ENCODE results near the gene NUP98. TPM values are rescaled to one million over a fixed set of nuclear protein-coding genes. Genes with fewer than 3 reads are reported as not detected.

The NUP98 gene
- total RNA-seq, 1 experiment from 2014 or later: 82.4 TPM

DNA sequence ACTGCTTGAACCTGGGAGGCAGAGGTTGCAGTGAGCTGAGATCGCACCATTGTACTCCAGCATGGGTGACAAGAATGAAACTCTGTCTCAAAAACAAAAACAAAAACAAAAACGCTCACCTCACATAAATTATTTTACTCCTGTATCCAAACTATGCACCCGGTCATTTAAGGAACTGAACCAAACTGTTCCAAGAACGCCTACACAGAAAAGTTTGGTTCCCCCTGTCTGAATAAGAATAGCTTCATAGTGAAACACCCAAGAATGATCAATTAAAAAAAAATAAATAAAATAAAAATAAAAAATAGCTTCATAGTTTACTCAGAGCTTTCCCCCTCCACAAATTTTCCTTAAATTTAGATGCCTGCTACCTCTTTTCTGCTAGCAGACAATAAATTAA is 13.7 kb downstream of the NUP98 start:
- H3K4me1 ChIP-seq (ENCODE audit: insufficient read depth, low read length, poor library complexity, severe bottlenecking): no peaks in the 10 kb centered on the region
- POLR2A ChIA-PET (ENCODE audit: low non-redundant PET): no interaction called here
- no peaks in the 10 kb centered on the region for H3K9me3 ChIP-seq (ENCODE audit: low read depth, low read length, poor library complexity, severe bottlenecking)
- CTCF ChIA-PET: no interaction called here
- H3K27me3 ChIP-seq (replicated peaks; ENCODE audit: insufficient read depth, low read depth, low read length, poor library complexity): no peaks in the 10 kb centered on the region
- H3K27ac ChIP-seq (ENCODE audit: low read depth, low read length, poor library complexity, severe bottlenecking): no peak overlapping the region
- no peak overlapping the region for H3K4me3 ChIP-seq (ENCODE audit: low read depth, low read length, poor library complexity, severe bottlenecking)
- TF ChIP-seq, protein P1, sequence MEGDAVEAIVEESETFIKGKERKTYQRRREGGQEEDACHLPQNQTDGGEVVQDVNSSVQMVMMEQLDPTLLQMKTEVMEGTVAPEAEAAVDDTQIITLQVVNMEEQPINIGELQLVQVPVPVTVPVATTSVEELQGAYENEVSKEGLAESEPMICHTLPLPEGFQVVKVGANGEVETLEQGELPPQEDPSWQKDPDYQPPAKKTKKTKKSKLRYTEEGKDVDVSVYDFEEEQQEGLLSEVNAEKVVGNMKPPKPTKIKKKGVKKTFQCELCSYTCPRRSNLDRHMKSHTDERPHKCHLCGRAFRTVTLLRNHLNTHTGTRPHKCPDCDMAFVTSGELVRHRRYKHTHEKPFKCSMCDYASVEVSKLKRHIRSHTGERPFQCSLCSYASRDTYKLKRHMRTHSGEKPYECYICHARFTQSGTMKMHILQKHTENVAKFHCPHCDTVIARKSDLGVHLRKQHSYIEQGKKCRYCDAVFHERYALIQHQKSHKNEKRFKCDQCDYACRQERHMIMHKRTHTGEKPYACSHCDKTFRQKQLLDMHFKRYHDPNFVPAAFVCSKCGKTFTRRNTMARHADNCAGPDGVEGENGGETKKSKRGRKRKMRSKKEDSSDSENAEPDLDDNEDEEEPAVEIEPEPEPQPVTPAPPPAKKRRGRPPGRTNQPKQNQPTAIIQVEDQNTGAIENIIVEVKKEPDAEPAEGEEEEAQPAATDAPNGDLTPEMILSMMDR (conservative IDR thresholded peaks at IDR 0.05; ENCODE audit: low read depth, low read length): no peak
- no peak for TF ChIP-seq EZH2 (IDR thresholded peaks at IDR 0.05; ENCODE audit: borderline replicate concordance, low read depth, low read length, poor library complexity, severe bottlenecking)
- intact Hi-C loops (cut with micrococcal nuclease; ENCODE audit: unreplicated experiment): no loop called here
- no TSS peak for BruUV-seq (replicated peaks)
- H3K36me3 ChIP-seq (ENCODE audit: insufficient read depth, low read length, poor library complexity, severe bottlenecking): peaks cover 12% of the 10 kb centered on the region
- no peak for DNase-seq (ENCODE audit: low spot score)

DNA sequence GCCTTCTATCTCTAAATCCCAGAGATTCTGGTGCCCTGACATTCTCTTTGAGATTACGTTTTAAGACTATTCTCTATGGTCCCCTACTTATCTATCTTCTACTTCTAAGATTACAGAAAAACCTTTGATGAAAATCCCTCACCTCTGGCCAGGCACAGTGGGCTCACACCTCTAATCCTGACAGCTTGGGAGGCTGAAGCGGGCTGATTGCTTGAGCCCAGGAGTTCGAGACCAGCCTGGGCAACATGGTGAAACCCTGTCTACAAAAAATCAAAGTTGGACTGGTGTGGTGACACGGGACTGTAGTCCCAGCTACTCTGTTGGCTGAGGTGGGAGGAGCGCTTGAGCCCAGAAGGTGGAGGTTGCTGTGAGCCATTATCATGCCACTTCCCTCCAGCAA is 14.4 kb downstream of the NUP98 start:
- TF ChIP-seq EZH2 (IDR thresholded peaks at IDR 0.05; ENCODE audit: borderline replicate concordance, low read depth, low read length, poor library complexity, severe bottlenecking): no peak
- TF ChIP-seq, protein P1 (conservative IDR thresholded peaks at IDR 0.05; ENCODE audit: low read depth, low read length): no peak
- POLR2A ChIA-PET (ENCODE audit: low non-redundant PET): no interaction called here
- BruUV-seq (replicated peaks): no TSS peak
- no peaks in the 10 kb centered on the region for H3K9me3 ChIP-seq (ENCODE audit: low read depth, low read length, poor library complexity, severe bottlenecking)
- CTCF ChIA-PET: no interaction called here
- H3K27ac ChIP-seq (ENCODE audit: low read depth, low read length, poor library complexity, severe bottlenecking): no peak overlapping the region
- DNase-seq (ENCODE audit: low spot score): no peak
- no peaks in the 10 kb centered on the region for H3K27me3 ChIP-seq (replicated peaks; ENCODE audit: insufficient read depth, low read depth, low read length, poor library complexity)
- H3K36me3 ChIP-seq (ENCODE audit: insufficient read depth, low read length, poor library complexity, severe bottlenecking): peaks cover 18% of the 10 kb centered on the region
- H3K4me1 ChIP-seq (ENCODE audit: insufficient read depth, low read length, poor library complexity, severe bottlenecking): no peaks in the 10 kb centered on the region
- no peak overlapping the region for H3K4me3 ChIP-seq (ENCODE audit: low read depth, low read length, poor library complexity, severe bottlenecking)
- intact Hi-C loops (cut with micrococcal nuclease; ENCODE audit: unreplicated experiment): no loop called here

DNA sequence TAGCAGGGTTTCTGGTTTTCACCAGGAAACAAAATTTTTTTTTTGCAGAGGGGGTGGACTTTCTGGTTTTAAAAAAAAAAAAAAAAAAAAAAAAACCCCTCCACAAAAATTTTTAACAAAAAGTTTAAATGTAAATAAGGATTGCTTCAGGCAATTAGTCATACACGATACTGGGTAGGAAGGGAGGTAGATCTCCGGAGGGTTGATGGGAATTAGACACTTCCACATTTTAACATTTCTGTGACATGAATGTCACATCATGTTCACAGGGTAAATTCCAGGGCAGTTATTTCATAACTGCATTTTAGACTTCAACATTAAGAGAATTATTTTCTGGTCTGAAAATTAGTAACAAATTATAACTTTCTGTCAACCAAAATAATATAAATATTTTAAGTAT is 15.9 kb downstream of the NUP98 start:
- BruUV-seq (replicated peaks): no TSS peak
- intact Hi-C loops (cut with micrococcal nuclease; ENCODE audit: unreplicated experiment): no loop called here
- peaks cover 31% of the 10 kb centered on the region for H3K36me3 ChIP-seq (ENCODE audit: insufficient read depth, low read length, poor library complexity, severe bottlenecking)
- TF ChIP-seq, protein P1 (conservative IDR thresholded peaks at IDR 0.05; ENCODE audit: low read depth, low read length): no peak
- no peak for TF ChIP-seq EZH2 (IDR thresholded peaks at IDR 0.05; ENCODE audit: borderline replicate concordance, low read depth, low read length, poor library complexity, severe bottlenecking)
- no peaks in the 10 kb centered on the region for H3K9me3 ChIP-seq (ENCODE audit: low read depth, low read length, poor library complexity, severe bottlenecking)
- POLR2A ChIA-PET (ENCODE audit: low non-redundant PET): no interaction called here
- DNase-seq (ENCODE audit: low spot score): no peak
- H3K27ac ChIP-seq (ENCODE audit: low read depth, low read length, poor library complexity, severe bottlenecking): no peak overlapping the region
- no peaks in the 10 kb centered on the region for H3K27me3 ChIP-seq (replicated peaks; ENCODE audit: insufficient read depth, low read depth, low read length, poor library complexity)
- CTCF ChIA-PET: interaction anchor here (0.7 kb wide), 1 partner anchor 69 kb away, joined by 9 read pairs; no protein-coding TSS in a partner anchor
- H3K4me3 ChIP-seq (ENCODE audit: low read depth, low read length, poor library complexity, severe bottlenecking): no peak overlapping the region
- H3K4me1 ChIP-seq (ENCODE audit: insufficient read depth, low read length, poor library complexity, severe bottlenecking): no peaks in the 10 kb centered on the region

Data from A673 (cell line).